ENCODE measurements around the gene DIS3L2. TPM values are rescaled to one million over a fixed set of nuclear protein-coding genes. Genes with fewer than 3 reads are reported as not detected.
"Not testable (repeated sequence)": the region's sequence is repeated elsewhere in the genome, so short reads cannot be mapped to it uniquely, and the experiment has no call there.

Gene DIS3L2
- total RNA-seq, 1 donor from 2014 or later: 11.8 TPM

DNA sequence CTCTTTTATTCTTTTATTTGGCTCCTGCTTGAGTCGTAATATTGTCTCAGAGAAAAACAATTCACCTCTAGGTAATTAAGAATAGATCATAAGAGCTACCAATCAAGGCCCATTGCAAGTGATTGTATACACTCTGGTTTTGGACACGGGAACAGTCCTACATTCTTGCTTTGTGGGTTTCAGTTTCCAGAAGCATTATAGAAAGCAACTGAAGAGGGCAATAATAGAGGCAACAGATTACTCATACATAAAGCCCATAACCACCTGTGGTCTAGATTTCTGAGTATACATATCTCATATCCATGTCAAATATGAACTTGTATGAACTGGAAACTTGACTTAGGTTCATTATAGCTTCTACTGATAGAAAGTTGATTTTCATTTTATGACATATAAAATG is 65.4 kb downstream of the DIS3L2 start:
- no peak for DNase-seq (ENCODE audit: low read depth)
- TF ChIP-seq, protein P1, sequence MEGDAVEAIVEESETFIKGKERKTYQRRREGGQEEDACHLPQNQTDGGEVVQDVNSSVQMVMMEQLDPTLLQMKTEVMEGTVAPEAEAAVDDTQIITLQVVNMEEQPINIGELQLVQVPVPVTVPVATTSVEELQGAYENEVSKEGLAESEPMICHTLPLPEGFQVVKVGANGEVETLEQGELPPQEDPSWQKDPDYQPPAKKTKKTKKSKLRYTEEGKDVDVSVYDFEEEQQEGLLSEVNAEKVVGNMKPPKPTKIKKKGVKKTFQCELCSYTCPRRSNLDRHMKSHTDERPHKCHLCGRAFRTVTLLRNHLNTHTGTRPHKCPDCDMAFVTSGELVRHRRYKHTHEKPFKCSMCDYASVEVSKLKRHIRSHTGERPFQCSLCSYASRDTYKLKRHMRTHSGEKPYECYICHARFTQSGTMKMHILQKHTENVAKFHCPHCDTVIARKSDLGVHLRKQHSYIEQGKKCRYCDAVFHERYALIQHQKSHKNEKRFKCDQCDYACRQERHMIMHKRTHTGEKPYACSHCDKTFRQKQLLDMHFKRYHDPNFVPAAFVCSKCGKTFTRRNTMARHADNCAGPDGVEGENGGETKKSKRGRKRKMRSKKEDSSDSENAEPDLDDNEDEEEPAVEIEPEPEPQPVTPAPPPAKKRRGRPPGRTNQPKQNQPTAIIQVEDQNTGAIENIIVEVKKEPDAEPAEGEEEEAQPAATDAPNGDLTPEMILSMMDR (IDR thresholded peaks at IDR 0.05; ENCODE audit: insufficient read depth, low read length, severe bottlenecking): no peak
- no peaks in the 10 kb centered on the region for H3K27me3 ChIP-seq (ENCODE audit: control insufficient read depth, insufficient read depth, low read length)
- no peaks in the 10 kb centered on the region for H3K36me3 ChIP-seq (ENCODE audit: control insufficient read depth, insufficient read depth, low read length)
- no peak for FAIRE-seq
- no peak overlapping the region for H3K4me3 ChIP-seq (ENCODE audit: low read depth, low read length)

DNA sequence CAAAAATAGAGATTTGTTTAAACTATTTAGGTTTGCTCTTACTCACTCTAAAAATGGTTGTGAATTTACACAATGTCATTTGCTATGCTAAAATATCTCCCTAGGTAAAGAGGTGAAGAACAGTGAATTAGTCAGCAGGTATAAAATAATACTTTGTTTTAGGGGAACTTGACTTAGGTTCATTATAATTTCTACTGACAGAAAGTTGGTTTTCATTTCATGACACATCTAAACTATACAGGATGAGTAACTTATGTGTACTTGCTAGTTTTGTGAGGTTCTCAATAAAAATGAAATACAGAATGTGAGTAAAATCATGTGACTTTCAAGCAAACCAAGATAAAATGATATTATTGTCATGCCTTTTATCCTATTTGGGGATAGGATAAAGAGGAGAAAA is 66.0 kb downstream of the DIS3L2 start:
- Histone ChIP-seq H3K4me3 (ENCODE audit: low read depth, low read length) (no peak overlapping the region), H3K36me3 (ENCODE audit: control insufficient read depth, insufficient read depth, low read length) (no peaks in the 10 kb centered on the region), H3K27me3 (ENCODE audit: control insufficient read depth, insufficient read depth, low read length) (no peaks in the 10 kb centered on the region)
- DNase-seq (ENCODE audit: low read depth): no peak
- TF ChIP-seq, protein P1 (IDR thresholded peaks at IDR 0.05; ENCODE audit: insufficient read depth, low read length, severe bottlenecking): no peak
- FAIRE-seq: no peak

DNA sequence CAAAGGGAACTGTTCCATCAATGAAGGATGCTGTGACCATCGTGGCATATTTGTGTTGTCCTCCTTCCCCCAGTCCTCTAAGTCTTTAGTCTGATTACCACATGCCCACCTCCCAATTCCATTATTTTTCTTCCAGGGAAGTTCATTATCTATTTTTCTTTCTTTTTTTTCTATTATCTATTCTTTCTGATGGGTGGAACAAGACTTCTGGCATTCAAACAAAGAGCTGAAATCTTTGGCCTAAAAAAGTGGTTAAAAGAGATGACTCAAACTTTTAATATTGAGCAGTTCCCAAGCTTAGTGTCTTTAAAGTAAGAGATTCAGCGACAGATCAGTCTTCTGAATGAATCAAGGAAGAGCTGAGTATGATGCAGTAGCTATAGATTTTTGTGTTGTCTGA is 66.6 kb downstream of the DIS3L2 start:
- DNase-seq (ENCODE audit: low read depth) (no peak), FAIRE-seq (no peak)
- Histone ChIP-seq H3K36me3 (ENCODE audit: control insufficient read depth, insufficient read depth, low read length) (no peaks in the 10 kb centered on the region), H3K4me3 (ENCODE audit: low read depth, low read length) (no peak overlapping the region), H3K27me3 (ENCODE audit: control insufficient read depth, insufficient read depth, low read length) (no peaks in the 10 kb centered on the region)
- TF ChIP-seq, protein P1 (IDR thresholded peaks at IDR 0.05; ENCODE audit: insufficient read depth, low read length, severe bottlenecking): no peak

DNA sequence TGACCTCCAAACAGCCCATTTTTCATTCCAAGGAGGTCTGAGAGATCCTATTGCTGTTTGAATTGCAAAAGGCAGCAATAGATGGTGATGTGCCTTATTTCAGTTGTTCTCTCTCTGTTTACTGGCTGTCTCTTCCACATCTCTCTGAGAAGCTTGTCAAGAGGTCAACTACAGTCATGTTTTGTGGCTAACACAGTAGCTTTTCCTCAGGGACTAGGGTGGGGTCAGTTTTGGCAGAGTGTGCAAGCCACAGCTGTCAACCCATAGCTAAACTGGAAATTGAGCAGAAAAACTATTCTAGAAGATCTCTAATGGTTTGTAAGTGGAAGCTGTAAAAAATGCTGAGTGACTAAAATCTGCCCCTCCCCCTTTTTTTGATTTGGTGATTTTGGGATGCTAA is 67.1 kb downstream of the DIS3L2 start:
- Histone ChIP-seq H3K36me3 (ENCODE audit: control insufficient read depth, insufficient read depth, low read length) (no peaks in the 10 kb centered on the region), H3K4me3 (ENCODE audit: low read depth, low read length) (no peak overlapping the region), H3K27me3 (ENCODE audit: control insufficient read depth, insufficient read depth, low read length) (no peaks in the 10 kb centered on the region)
- TF ChIP-seq, protein P1 (IDR thresholded peaks at IDR 0.05; ENCODE audit: insufficient read depth, low read length, severe bottlenecking): no peak
- peak; percentile 55 for FAIRE-seq
- DNase-seq (ENCODE audit: low read depth): no peak

DNA sequence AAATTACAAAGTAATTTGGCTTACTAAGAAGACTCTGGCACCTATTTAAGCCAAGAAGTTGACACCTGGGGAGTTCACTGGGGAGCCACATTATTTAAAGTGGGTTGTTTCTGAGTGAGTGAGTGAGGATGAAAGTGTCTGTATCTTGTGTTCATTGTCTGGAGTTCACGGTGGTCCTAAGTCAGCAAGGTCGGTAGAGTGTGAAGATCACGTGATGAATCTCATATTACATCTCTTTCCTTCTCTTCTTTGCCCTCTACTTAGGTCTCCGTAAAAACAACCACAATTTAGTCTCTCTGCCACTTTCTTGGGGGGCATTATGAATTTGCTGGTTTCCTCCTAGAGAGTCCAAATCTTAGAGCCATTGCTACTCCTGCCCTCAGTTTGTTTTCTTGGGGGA is 67.8 kb downstream of the DIS3L2 start:
- H3K27me3 ChIP-seq (ENCODE audit: control insufficient read depth, insufficient read depth, low read length): no peaks in the 10 kb centered on the region
- DNase-seq (ENCODE audit: low read depth): no peak
- TF ChIP-seq, protein P1 (IDR thresholded peaks at IDR 0.05; ENCODE audit: insufficient read depth, low read length, severe bottlenecking): no peak
- FAIRE-seq: no peak
- H3K36me3 ChIP-seq (ENCODE audit: control insufficient read depth, insufficient read depth, low read length): no peaks in the 10 kb centered on the region
- H3K4me3 ChIP-seq (ENCODE audit: low read depth, low read length): no peak overlapping the region

DNA sequence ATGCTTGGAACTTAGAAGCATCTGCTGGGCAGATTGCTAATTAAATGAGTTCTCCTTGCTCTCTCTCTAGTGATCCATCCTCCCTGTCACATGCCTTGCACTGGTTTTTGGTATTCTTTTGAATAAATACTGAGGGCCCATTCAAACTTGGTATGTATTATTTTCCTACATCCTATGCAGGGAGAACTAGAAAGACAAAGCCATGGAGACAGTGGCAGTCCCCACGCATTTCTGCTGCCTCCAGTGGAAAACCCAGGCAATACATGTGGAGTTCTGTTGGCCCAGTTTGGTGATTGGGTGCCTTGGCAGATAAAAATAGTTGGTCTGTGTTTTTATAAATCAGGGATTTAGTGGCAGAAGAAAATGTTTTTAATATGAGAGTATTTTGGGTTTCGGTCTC is 68.7 kb downstream of the DIS3L2 start:
- DNase-seq (ENCODE audit: low read depth) (no peak), FAIRE-seq (no peak)
- H3K27me3 ChIP-seq (ENCODE audit: control insufficient read depth, insufficient read depth, low read length): no peaks in the 10 kb centered on the region
- H3K36me3 ChIP-seq (ENCODE audit: control insufficient read depth, insufficient read depth, low read length): no peaks in the 10 kb centered on the region
- H3K4me3 ChIP-seq (ENCODE audit: low read depth, low read length): no peak overlapping the region
- TF ChIP-seq, protein P1 (IDR thresholded peaks at IDR 0.05; ENCODE audit: insufficient read depth, low read length, severe bottlenecking): no peak

DNA sequence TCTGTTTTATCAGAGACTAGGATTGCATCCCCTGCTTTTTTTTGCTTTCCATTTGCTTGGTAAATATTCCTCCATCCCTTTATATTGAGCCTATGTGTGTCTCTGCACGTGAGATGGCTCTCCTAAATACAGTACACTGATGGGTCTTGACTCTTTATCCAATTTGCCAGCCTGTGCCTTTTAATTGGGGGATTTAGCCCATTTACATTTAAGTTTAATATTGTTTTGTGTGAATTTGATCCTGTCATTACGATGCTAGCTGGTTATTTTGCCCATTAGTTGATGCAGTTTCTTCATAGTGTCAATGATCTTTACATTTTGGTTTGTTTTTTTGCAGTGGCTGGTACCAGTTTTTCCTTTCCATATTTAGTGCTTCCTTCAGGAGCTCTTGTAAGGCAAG is 73.8 kb downstream of the DIS3L2 start:
- not testable (repeated sequence) for DNase-seq (ENCODE audit: low read depth); H3K27me3 ChIP-seq (ENCODE audit: control insufficient read depth, insufficient read depth, low read length); H3K36me3 ChIP-seq (ENCODE audit: control insufficient read depth, insufficient read depth, low read length); H3K4me3 ChIP-seq (ENCODE audit: low read depth, low read length); FAIRE-seq

DNA sequence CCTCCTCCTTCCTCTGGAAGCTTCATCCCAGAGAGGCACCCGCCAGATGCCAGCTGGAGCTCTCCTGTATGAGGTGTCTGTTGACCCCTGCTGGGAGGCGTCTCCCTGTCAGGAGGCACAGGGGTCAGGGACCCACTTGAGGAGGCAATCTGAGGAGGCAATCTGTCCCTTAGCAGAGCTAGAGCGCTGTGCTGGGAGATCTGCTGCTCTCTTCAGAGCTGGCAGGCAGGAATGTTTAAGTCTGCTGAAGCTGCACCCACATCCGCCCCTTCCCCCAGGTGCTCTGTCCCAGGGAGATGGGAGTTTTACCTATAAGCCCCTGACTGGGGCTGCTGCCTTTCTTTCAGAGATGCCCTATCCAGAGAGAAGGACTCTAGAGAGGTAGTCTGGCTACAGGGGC is 75.4 kb downstream of the DIS3L2 start:
- not testable (repeated sequence) for FAIRE-seq; H3K36me3 ChIP-seq (ENCODE audit: control insufficient read depth, insufficient read depth, low read length); DNase-seq (ENCODE audit: low read depth); H3K4me3 ChIP-seq (ENCODE audit: low read depth, low read length); H3K27me3 ChIP-seq (ENCODE audit: control insufficient read depth, insufficient read depth, low read length)

Data from bronchial epithelial cell (primary cell).